Limb (tissue), 2 donors: ENCODE results near the gene KRT7.

Source experiments
- DNase-seq, 2 donors: peaks; one replicate each; pipeline ENCODE4 v3.0.0-alpha.2; 2016; ENCODE audit errors: extremely low spot score in 2 of 2

KRT7 gene

GRCh38 chr12:52199294-52199919 is 33.6 kb upstream of the KRT7 start:
- DNase-seq, result no peak

- DNase-seq, result no peak
Observed at GRCh38 chr12:52200086-52200780, 32.8 kb upstream of the KRT7 start.

- no peak for DNase-seq
Observed at GRCh38 chr12:52200781-52201450, 32.1 kb upstream of the KRT7 start.

GRCh38 chr12:52201451-52201839 is 31.6 kb upstream of the KRT7 start:
- no peak for DNase-seq

GRCh38 chr12:52202361-52203078 is 30.5 kb upstream of the KRT7 start:
- DNase-seq, result no peak

GRCh38 chr12:52203079-52203921 is 29.7 kb upstream of the KRT7 start:
- no peak for DNase-seq

GRCh38 chr12:52204095-52204930 is 28.7 kb upstream of the KRT7 start:
- DNase-seq, result no peak

GRCh38 chr12:52204931-52205505 is 28.0 kb upstream of the KRT7 start:
- no peak for DNase-seq

GRCh38 chr12:52205612-52206303 is 27.3 kb upstream of the KRT7 start:
- no peak for DNase-seq

GRCh38 chr12:52206304-52207040 is 26.6 kb upstream of the KRT7 start:
- DNase-seq, result no peak

GRCh38 chr12:52207106-52207505 is 25.9 kb upstream of the KRT7 start:
- no peak for DNase-seq

- DNase-seq, result peak; percentile 48 to 69
Observed at GRCh38 chr12:52207895-52208294, 25.1 kb upstream of the KRT7 start.

GRCh38 chr12:52208424-52209165 is 24.4 kb upstream of the KRT7 start:
- DNase-seq, result no peak

GRCh38 chr12:52209321-52209720 is 23.7 kb upstream of the KRT7 start:
- DNase-seq, result no peak

GRCh38 chr12:52210186-52210924 is 22.7 kb upstream of the KRT7 start:
- no peak for DNase-seq

- DNase-seq, result no peak
Observed at GRCh38 chr12:52210925-52211650, 22.0 kb upstream of the KRT7 start.
